Upper lobe of right lung (tissue), 1 donor: ENCODE results near the gene TCFL5. TPM values are rescaled to one million over a fixed set of nuclear protein-coding genes. Genes with fewer than 3 reads are reported as not detected.

Experiments
- ATAC-seq: fragments of 200-7000 bp; cut with Tn5 transposase; one replicate; pipeline ENCODE4 v1.9.1; 2020; ENCODE audit warnings: mild to moderate bottlenecking, moderate library complexity
- DNase-seq: peaks from one replicate; pipeline ENCODE4 v3.0.0-alpha.2; 2020
- H3K27ac ChIP-seq: fragments of 200-600 bp; one replicate; pipeline ENCODE4 v1.8.0; 2022
- H3K27me3 ChIP-seq: fragments of 200-600 bp; one replicate; pipeline ENCODE4 v1.8.0; 2022; ENCODE audit warnings: mild to moderate bottlenecking
- H3K36me3 ChIP-seq: fragments of 200-600 bp; one replicate; pipeline ENCODE4 v1.8.0; 2022
- H3K4me1 ChIP-seq: fragments of 200-600 bp; one replicate; pipeline ENCODE4 v1.8.0; 2022
- H3K4me3 ChIP-seq: fragments of 200-600 bp; one replicate; pipeline ENCODE4 v1.8.0; 2022; ENCODE audit warnings: mild to moderate bottlenecking
- H3K9me3 ChIP-seq: fragments of 200-600 bp; one replicate; pipeline ENCODE4 v1.8.0; 2022
- intact Hi-C: fragments of 100-400 bp; cut with DNase I; formaldehyde crosslinking; loops from one replicate; pipeline ENCODE4 v1.11.0; 2022
- total RNA-seq: library from RNA; stranded (reverse); fragmentation: NEBNext Ultra II Directional; extraction: Animal tissue kit (Norgen Biotek cat#: 25700); gene quantifications from one replicate; pipeline ENCODE4 v1.2.1, GENCODE V29; 2021
- TF ChIP-seq, protein P1 (sequence below): fragments of 200-600 bp; IDR thresholded peaks from one replicate; pipeline ENCODE4 v1.8.0; 2022; ENCODE audit warnings: antibody characterized with exemption
- donor health status: DM: no; HTN: yes; CAD: no; lungs with severe emphysema.

The TCFL5 gene
- total RNA-seq, 1 donor from 2014 or later, result 7.8 TPM

DNA sequence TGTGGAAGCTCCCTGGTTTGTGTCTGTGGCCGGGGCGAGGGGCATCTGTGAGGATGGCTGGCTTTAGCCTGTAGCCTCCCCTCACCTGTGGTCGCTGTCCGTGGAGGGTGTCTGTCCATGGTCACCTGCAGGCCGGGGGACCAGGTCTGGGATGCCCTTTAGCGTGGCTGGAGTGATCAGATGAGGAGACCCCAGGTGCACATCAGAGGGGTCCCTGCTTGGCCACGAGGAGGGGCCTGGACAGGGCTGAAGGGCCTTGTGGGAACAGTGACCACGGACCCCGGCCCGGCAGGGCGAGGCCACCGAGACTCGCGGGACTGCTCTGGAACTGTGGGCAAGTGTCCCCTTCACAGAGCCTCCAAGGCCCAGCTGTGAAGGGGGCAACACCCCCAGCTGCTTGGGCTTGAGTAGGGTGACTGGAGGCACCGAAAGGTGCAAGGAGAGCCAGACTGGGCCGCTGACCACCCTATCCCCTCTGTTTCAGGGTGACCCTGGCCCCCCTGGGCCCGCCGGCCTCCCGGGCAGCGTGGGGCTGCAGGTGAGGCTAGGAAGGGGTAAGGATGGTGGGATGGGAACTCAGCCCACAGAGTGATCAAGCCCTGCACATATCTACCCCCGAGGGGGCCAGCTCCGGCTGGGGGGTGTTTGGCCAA lies 36.2 kb downstream of the TCFL5 start:
- Histone ChIP-seq H3K36me3 (no peaks in the 10 kb centered on the region), H3K27me3 (peaks cover 4% of the 10 kb centered on the region), H3K4me3 (no peak overlapping the region), H3K27ac (no peak overlapping the region), H3K4me1 (peaks cover 3% of the 10 kb centered on the region), H3K9me3 (no peaks in the 10 kb centered on the region)
- DNase-seq, result no peak
- TF ChIP-seq, protein P1, sequence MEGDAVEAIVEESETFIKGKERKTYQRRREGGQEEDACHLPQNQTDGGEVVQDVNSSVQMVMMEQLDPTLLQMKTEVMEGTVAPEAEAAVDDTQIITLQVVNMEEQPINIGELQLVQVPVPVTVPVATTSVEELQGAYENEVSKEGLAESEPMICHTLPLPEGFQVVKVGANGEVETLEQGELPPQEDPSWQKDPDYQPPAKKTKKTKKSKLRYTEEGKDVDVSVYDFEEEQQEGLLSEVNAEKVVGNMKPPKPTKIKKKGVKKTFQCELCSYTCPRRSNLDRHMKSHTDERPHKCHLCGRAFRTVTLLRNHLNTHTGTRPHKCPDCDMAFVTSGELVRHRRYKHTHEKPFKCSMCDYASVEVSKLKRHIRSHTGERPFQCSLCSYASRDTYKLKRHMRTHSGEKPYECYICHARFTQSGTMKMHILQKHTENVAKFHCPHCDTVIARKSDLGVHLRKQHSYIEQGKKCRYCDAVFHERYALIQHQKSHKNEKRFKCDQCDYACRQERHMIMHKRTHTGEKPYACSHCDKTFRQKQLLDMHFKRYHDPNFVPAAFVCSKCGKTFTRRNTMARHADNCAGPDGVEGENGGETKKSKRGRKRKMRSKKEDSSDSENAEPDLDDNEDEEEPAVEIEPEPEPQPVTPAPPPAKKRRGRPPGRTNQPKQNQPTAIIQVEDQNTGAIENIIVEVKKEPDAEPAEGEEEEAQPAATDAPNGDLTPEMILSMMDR, result no peak
- ATAC-seq, result no peak
- intact Hi-C loops, result no loop called here

DNA sequence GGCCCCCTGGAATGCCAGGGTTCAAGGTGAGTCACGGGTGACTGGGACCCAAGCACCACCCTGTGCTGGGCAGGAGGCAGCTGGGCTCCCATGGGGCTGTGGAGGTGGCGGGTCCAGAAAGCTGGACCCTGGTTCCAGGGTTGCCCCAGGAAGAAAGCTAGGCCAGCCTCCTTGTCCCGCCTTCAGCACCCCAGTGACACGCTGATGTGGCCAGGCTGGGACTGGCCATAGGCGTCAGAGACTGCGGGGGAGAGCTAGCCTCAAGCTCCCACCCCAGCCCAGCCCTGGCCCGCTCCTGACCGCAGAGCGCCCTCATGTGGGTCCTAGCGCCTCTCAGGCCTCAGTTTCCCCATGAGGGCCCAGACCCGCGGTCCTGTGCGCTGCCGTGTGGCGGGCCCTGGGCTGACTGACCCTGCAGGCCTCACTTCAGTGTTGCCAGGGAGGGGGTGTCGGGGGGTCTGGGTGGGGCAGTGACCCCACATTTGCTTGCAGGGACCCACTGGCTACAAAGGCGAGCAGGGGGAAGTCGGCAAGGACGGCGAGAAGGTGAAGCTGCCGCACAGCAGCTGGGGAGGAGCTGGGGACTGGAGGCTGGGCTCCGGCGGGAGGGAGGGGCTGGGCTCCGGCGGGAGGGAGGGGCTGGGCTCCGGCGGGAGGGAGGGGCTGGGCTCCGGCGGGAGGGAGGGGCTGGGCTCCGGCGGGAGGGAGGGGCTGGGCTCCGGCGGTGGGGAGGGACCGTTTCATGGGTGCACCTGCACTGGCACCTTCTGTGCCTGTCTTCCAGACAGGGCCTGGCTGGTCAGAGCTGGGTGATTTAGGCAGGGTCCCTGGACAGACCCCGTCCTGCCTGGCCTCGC lies 36.9 kb downstream of the TCFL5 start:
- TF ChIP-seq, protein P1, result no peak
- Histone ChIP-seq H3K4me1 (peaks cover 3% of the 10 kb centered on the region), H3K4me3 (no peak overlapping the region), H3K27ac (no peak overlapping the region), H3K9me3 (no peaks in the 10 kb centered on the region), H3K27me3 (peaks cover 4% of the 10 kb centered on the region), H3K36me3 (no peaks in the 10 kb centered on the region)
- ATAC-seq (peak; percentile 31), DNase-seq (no peak)
- intact Hi-C loops, result no loop called here

DNA sequence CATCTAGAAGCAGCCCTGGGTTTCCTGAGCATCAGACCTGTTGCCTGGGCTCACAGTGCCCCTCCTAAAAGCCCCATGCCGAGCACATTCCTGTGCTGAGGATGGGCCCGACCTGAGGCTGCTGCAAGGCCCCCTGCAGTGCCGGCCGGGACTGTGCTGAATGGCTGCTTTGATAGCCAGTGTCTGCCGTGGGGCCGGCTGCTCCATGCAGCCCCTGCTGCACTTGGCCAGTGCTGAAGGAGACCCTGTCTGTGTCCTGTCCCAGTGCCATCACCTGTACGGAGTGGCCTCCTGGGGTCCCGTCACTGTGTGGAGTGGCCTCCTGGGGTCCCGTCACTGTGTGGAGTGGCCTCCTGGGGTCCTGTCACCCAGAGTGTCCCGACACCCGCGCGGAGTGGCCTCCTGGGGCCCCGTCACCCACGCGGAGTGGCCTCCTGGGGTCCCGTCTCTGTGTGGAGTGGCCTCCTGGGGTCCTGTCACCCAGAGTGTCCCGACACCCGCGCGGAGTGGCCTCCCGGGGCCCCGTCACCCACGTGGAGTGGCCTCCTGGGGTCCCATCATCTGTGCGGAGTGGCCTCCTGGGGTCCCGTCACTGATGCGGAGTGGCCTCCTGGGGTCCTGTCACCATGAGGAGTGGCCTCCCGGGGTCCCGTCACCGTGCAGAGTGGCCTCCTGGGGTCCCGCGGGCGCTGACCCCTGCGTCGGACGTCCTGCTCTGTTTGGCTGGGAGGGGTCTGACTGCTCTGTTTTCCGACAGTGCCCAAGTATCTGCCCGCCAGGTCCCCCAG lies 37.7 kb downstream of the TCFL5 start:
- ATAC-seq, result no peak
- intact Hi-C loops, result no loop called here
- TF ChIP-seq, protein P1, result no peak
- no peaks in the 10 kb centered on the region for H3K9me3 ChIP-seq
- peaks cover 9% of the 10 kb centered on the region for H3K4me1 ChIP-seq
- no peak overlapping the region for H3K4me3 ChIP-seq
- no peak for DNase-seq
- H3K27me3 ChIP-seq, result peaks cover 10% of the 10 kb centered on the region
- H3K27ac ChIP-seq, result no peak overlapping the region
- no peaks in the 10 kb centered on the region for H3K36me3 ChIP-seq

DNA sequence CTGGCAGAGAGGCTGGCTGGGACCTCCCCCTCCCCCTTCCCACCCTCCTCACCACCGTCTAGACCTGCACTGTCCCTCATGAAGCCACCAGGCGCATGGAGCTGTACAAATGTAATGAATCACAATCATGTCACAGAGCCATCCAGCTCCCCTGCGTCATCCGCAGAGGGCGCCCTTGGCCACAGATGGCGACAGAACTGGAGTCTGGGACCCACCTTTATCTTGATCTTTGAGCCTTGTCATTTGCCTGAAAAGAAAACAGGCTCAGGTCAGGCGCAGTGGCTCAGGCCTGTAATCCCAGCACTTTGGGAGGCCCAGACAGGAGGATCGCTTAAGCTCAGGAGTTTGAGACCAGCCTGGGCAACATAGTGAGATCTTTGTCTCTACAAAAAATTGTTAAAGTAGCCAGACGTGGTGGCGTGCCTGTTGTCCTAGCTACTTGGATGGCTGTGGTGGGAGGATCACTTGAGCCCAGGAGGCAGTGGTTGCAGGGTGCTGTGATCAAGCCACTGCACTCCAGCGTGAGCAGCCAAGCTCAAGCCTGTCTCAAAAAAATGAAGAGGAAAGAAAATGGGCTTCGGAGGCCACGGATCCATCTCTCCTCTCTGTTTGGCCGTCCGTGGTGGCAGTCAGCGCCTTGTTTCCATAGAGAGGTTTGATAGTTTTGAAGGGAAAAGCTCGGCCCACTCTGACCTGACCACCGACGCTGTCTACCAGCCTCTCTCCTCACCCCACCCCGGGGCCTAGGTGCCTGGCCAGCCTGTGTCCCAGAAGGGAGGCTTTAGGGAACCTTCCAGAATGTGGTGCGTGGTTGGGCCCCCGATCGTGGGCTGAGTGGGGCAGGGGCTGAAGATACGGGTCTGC lies 38.6 kb downstream of the TCFL5 start:
- TF ChIP-seq, protein P1, result no peak
- DNase-seq, result no peak
- H3K27ac ChIP-seq, result no peak overlapping the region
- H3K4me1 ChIP-seq, result peaks cover 16% of the 10 kb centered on the region
- ATAC-seq, result no peak
- H3K36me3 ChIP-seq, result no peaks in the 10 kb centered on the region
- peaks cover 19% of the 10 kb centered on the region for H3K27me3 ChIP-seq
- no peak overlapping the region for H3K4me3 ChIP-seq
- no peaks in the 10 kb centered on the region for H3K9me3 ChIP-seq
- intact Hi-C loops, result no loop called here

DNA sequence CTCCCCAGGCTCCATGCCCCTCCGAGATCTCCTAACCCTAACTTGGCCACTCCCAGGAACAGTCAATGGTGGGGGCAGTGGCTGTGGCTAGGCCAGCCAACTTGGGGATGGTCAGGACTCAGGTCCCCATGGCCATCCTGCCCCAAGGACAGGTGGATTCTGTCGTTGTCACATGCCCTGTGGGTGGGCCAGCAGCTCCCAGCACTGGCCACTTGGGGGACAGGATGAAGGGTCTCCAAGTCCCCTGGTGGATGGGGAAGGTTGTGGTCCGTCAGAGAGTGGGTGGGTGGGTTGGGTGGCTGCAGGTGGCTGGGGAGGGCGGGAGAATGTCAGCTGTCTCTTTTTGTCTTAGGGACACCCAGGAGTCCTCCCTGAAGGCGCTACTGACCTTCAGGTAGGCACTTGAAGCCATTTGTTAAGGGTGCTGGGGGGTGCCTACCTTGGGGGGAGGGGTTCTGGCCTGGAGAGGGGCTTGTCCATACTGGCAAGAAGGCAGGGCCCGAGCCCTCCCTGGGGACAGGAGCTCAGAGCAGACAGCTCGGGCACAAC lies 39.3 kb downstream of the TCFL5 start:
- Histone ChIP-seq H3K27ac (no peak overlapping the region), H3K9me3 (no peaks in the 10 kb centered on the region), H3K4me3 (no peak overlapping the region), H3K4me1 (peaks cover 16% of the 10 kb centered on the region), H3K27me3 (peaks cover 26% of the 10 kb centered on the region), H3K36me3 (no peaks in the 10 kb centered on the region)
- intact Hi-C loops, result no loop called here
- DNase-seq (no peak), ATAC-seq (no peak)
- TF ChIP-seq, protein P1, result no peak
